Kidney capillary endothelial cell (primary cell): Measurements from ENCODE around the gene LTBP2.

Experiments used
- DNase-seq: peaks from one replicate; pipeline ENCODE4 v3.0.0-alpha.2; 2018; ENCODE audit warnings: low spot score

The LTBP2 gene

GRCh38 chr14:74526854-74527585 lies 85.0 kb downstream of the LTBP2 start:
- no peak for DNase-seq

- no peak for DNase-seq
Measured at GRCh38 chr14:74525361-74525851, 86.6 kb downstream of the LTBP2 start.

- no peak for DNase-seq
Measured at GRCh38 chr14:74524812-74525135, 87.3 kb downstream of the LTBP2 start.

GRCh38 chr14:74524076-74524811 lies 87.8 kb downstream of the LTBP2 start:
- no peak for DNase-seq

- no peak for DNase-seq
Measured at GRCh38 chr14:74522740-74523139, 89.3 kb downstream of the LTBP2 start.

GRCh38 chr14:74521756-74522155 lies 90.3 kb downstream of the LTBP2 start:
- DNase-seq: no peak

- DNase-seq: no peak
Measured at GRCh38 chr14:74519316-74520074, 92.5 kb downstream of the LTBP2 start.

GRCh38 chr14:74518221-74518620 lies 93.8 kb downstream of the LTBP2 start:
- DNase-seq: no peak

GRCh38 chr14:74517731-74518130 lies 94.3 kb downstream of the LTBP2 start:
- DNase-seq: no peak

- DNase-seq: no peak
Measured at GRCh38 chr14:74516451-74517160, 95.4 kb downstream of the LTBP2 start.

GRCh38 chr14:74515891-74516412 lies 96.1 kb downstream of the LTBP2 start:
- no peak for DNase-seq

- DNase-seq: no peak
Measured at GRCh38 chr14:74514471-74514941, 97.5 kb downstream of the LTBP2 start.

GRCh38 chr14:74511966-74512830 lies 99.8 kb downstream of the LTBP2 start:
- no peak for DNase-seq

- DNase-seq: no peak
Measured at GRCh38 chr14:74510959-74511409, 101.1 kb downstream of the LTBP2 start.

- no peak for DNase-seq
Measured at GRCh38 chr14:74510223-74510931, 101.7 kb downstream of the LTBP2 start.

- DNase-seq: no peak
Measured at GRCh38 chr14:74509587-74510222, 102.3 kb downstream of the LTBP2 start.

GRCh38 chr14:74508844-74509428 lies 103.1 kb downstream of the LTBP2 start:
- no peak for DNase-seq

- no peak for DNase-seq
Measured at GRCh38 chr14:74508292-74508731, 103.7 kb downstream of the LTBP2 start.

- no peak for DNase-seq
Measured at GRCh38 chr14:74507840-74508239, 104.2 kb downstream of the LTBP2 start.
